Measurements from ENCODE around the gene EVC. TPM values are rescaled to one million over a fixed set of nuclear protein-coding genes. Genes with fewer than 3 reads are reported as not detected.

Gene EVC
- total RNA-seq, 1 experiment from 2014 or later = not detected

- no peak for DNase-seq
- no peaks in the 10 kb centered on the region for H3K27me3 Mint-ChIP-seq (ENCODE audit: unreplicated experiment)
- no TSS peak for BruUV-seq (replicated peaks)
- no peaks in the 10 kb centered on the region for H3K4me1 Mint-ChIP-seq (ENCODE audit: low read depth, unreplicated experiment)
- TF ChIP-seq CTCF (IDR thresholded peaks at IDR 0.05; ENCODE audit: unreplicated experiment) = no peak
- H3K9me3 Mint-ChIP-seq (ENCODE audit: low read depth, unreplicated experiment) = peaks cover 6% of the 10 kb centered on the region
- intact Hi-C loops (cut with micrococcal nuclease; ENCODE audit: unreplicated experiment) = no loop called here
- H3K36me3 Mint-ChIP-seq (ENCODE audit: insufficient read depth, unreplicated experiment) = no peaks in the 10 kb centered on the region
- no peak overlapping the region for H3K4me3 Mint-ChIP-seq (ENCODE audit: low read depth, unreplicated experiment)
- CTCF ChIA-PET = no interaction called here
- H3K27ac Mint-ChIP-seq (ENCODE audit: unreplicated experiment) = no peak overlapping the region
Measured at GRCh38 chr4:5693871-5694270, 17.1 kb upstream of the EVC start.

GRCh38 chr4:5696341-5696740 is 14.7 kb upstream of the EVC start:
- no TSS peak for BruUV-seq (replicated peaks)
- intact Hi-C loops (cut with micrococcal nuclease; ENCODE audit: unreplicated experiment) = no loop called here
- H3K36me3 Mint-ChIP-seq (ENCODE audit: insufficient read depth, unreplicated experiment) = no peaks in the 10 kb centered on the region
- no peaks in the 10 kb centered on the region for H3K27me3 Mint-ChIP-seq (ENCODE audit: unreplicated experiment)
- no peak for TF ChIP-seq CTCF (IDR thresholded peaks at IDR 0.05; ENCODE audit: unreplicated experiment)
- H3K9me3 Mint-ChIP-seq (ENCODE audit: low read depth, unreplicated experiment) = peaks cover 12% of the 10 kb centered on the region
- no peak overlapping the region for H3K4me3 Mint-ChIP-seq (ENCODE audit: low read depth, unreplicated experiment)
- CTCF ChIA-PET = no interaction called here
- H3K4me1 Mint-ChIP-seq (ENCODE audit: low read depth, unreplicated experiment) = no peaks in the 10 kb centered on the region
- H3K27ac Mint-ChIP-seq (ENCODE audit: unreplicated experiment) = no peak overlapping the region
- no peak for DNase-seq

- Mint-ChIP-seq H3K4me1 (ENCODE audit: low read depth, unreplicated experiment) (no peaks in the 10 kb centered on the region), H3K4me3 (ENCODE audit: low read depth, unreplicated experiment) (no peak overlapping the region), H3K27me3 (ENCODE audit: unreplicated experiment) (no peaks in the 10 kb centered on the region), H3K27ac (ENCODE audit: unreplicated experiment) (no peak overlapping the region), H3K36me3 (ENCODE audit: insufficient read depth, unreplicated experiment) (no peaks in the 10 kb centered on the region), H3K9me3 (ENCODE audit: low read depth, unreplicated experiment) (peaks cover 21% of the 10 kb centered on the region)
- TF ChIP-seq CTCF (IDR thresholded peaks at IDR 0.05; ENCODE audit: unreplicated experiment) = no peak
- intact Hi-C loops (cut with micrococcal nuclease; ENCODE audit: unreplicated experiment) = no loop called here
- no peak for DNase-seq
- CTCF ChIA-PET = no interaction called here
- no TSS peak for BruUV-seq (replicated peaks)
Measured at GRCh38 chr4:5700459-5700858, 10.5 kb upstream of the EVC start.

- TF ChIP-seq CTCF (IDR thresholded peaks at IDR 0.05; ENCODE audit: unreplicated experiment) = no peak
- Mint-ChIP-seq H3K36me3 (ENCODE audit: insufficient read depth, unreplicated experiment) (no peaks in the 10 kb centered on the region), H3K4me3 (ENCODE audit: low read depth, unreplicated experiment) (no peak overlapping the region), H3K27ac (ENCODE audit: unreplicated experiment) (no peak overlapping the region), H3K9me3 (ENCODE audit: low read depth, unreplicated experiment) (peaks cover 21% of the 10 kb centered on the region), H3K27me3 (ENCODE audit: unreplicated experiment) (no peaks in the 10 kb centered on the region), H3K4me1 (ENCODE audit: low read depth, unreplicated experiment) (no peaks in the 10 kb centered on the region)
- CTCF ChIA-PET = no interaction called here
- BruUV-seq (replicated peaks) = no TSS peak
- intact Hi-C loops (cut with micrococcal nuclease; ENCODE audit: unreplicated experiment) = no loop called here
- DNase-seq = no peak
Measured at GRCh38 chr4:5701971-5702370, 9.0 kb upstream of the EVC start.

- Mint-ChIP-seq H3K9me3 (ENCODE audit: low read depth, unreplicated experiment) (peaks cover 25% of the 10 kb centered on the region), H3K36me3 (ENCODE audit: insufficient read depth, unreplicated experiment) (no peaks in the 10 kb centered on the region)
Measured at GRCh38 chr4:5703831-5704230, 7.2 kb upstream of the EVC start.

More at GRCh38 chr4:5703831-5704230, 7.2 kb upstream of the EVC start:
- Mint-ChIP-seq H3K4me1 (ENCODE audit: low read depth, unreplicated experiment) (no peaks in the 10 kb centered on the region), H3K27me3 (ENCODE audit: unreplicated experiment) (no peaks in the 10 kb centered on the region), H3K4me3 (ENCODE audit: low read depth, unreplicated experiment) (no peak overlapping the region), H3K27ac (ENCODE audit: unreplicated experiment) (no peak overlapping the region)
- intact Hi-C loops (cut with micrococcal nuclease; ENCODE audit: unreplicated experiment) = no loop called here
- BruUV-seq (replicated peaks) = no TSS peak
- DNase-seq = no peak
- TF ChIP-seq CTCF (IDR thresholded peaks at IDR 0.05; ENCODE audit: unreplicated experiment) = no peak
- CTCF ChIA-PET = no interaction called here

Data from Calu3 (cell line).